A549 (cell line): Measurements from ENCODE around the gene SH3RF2. TPM values are rescaled to one million over a fixed set of nuclear protein-coding genes. Genes with fewer than 3 reads are reported as not detected.
A peak's percentile ranks its signal among the peaks of the same experiment; 100 is the strongest.

Source experiments
- ATAC-seq, 2 experiments: fragments of 200-7000 bp in 1 of 2; fragments of >200 bp in 1 of 2; cut with Nextera tagmentation in 1 of 2; cut with Tn5 transposase in 1 of 2; 3 replicates each; pipeline versions ENCODE4 v1.8.0 to v1.9.1; 2018 to 2020; ENCODE audit warnings: mild to moderate bottlenecking in 1 of 2, moderate library complexity in 1 of 2
- CTCF ChIA-PET: fragments of 300-600 bp; sonication (Branson Sonifier 250); formaldehyde crosslinking; extraction: SDS; loops from one replicate; lab custom pipeline; 2021; ENCODE audit warnings: antibody characterized with exemption, inconsistent platforms; lab: Yijun Ruan, JAX
- POLR2A ChIA-PET: fragments of 350-600 bp; formaldehyde crosslinking; extraction: SDS; loops from one replicate; lab custom pipeline; 2021; ENCODE audit warnings: antibody characterized with exemption, inconsistent platforms; lab: Yijun Ruan, JAX
- DNase-seq, 2 experiments: peaks; one replicate each; pipeline versions ENCODE4 v3.0.0 to v3.0.0-alpha.2; 2011 to 2016; ENCODE audit warnings: low read depth in 1 of 2, low spot score in 1 of 2
- FAIRE-seq: peaks from 2 replicates; lab custom pipeline; 2011; peaks lifted over from hg19 to GRCh38; lab: Jason Lieb, UNC
- H3K27ac ChIP-seq, 2 experiments: fragments of >200 bp; sonication (Bioruptor Twin); formaldehyde crosslinking; 3 replicates each; pipeline ENCODE4 v1.5.1; 2016 to 2017
- H3K4me1 ChIP-seq: fragments of >200 bp; sonication (Bioruptor Twin); formaldehyde crosslinking; 3 replicates; pipeline ENCODE4 v1.6.1; 2016
- H3K4me2 ChIP-seq: fragments of >200 bp; sonication (Bioruptor Twin); formaldehyde crosslinking; 3 replicates; pipeline ENCODE4 v1.6.1; 2016
- H3K4me3 ChIP-seq: fragments of >200 bp; sonication (Bioruptor Twin); formaldehyde crosslinking; 3 replicates; pipeline ENCODE4 v1.5.1; 2016
- H3K9me3 ChIP-seq: fragments of >200 bp; sonication (Bioruptor Twin); formaldehyde crosslinking; 3 replicates; pipeline ENCODE4 v1.6.1; 2016
- BHLHE40 ChIP-seq: IDR thresholded peaks from 2 replicates; pipeline ENCODE4 v1.6.1; 2012; ENCODE audit warnings: low read depth, low read length, inconsistent platforms
- CHD4 ChIP-seq: fragments of 200-600 bp; sonication (generic); IDR thresholded peaks from 2 replicates; pipeline ENCODE4 v1.6.1; 2016; ENCODE audit warnings: antibody characterized with exemption, mild to moderate bottlenecking, borderline replicate concordance
- EHF ChIP-seq: fragments of 250-450 bp; sonication (Bioruptor Pico); IDR thresholded peaks from 2 replicates; pipeline ENCODE4 v1.5.0; 2020; ENCODE audit warnings: mild to moderate bottlenecking
- EHMT2 ChIP-seq: fragments of 200-600 bp; sonication (generic); IDR thresholded peaks from 2 replicates; pipeline ENCODE4 v1.6.1; 2016; ENCODE audit warnings: antibody characterized with exemption, low read depth, mild to moderate bottlenecking, moderate library complexity
- EP300 ChIP-seq, 2 experiments: fragments of >200 bp; sonication (Bioruptor Twin); formaldehyde crosslinking; IDR thresholded peaks; 2 replicates in 1 of 2; 3 replicates in 1 of 2; pipeline ENCODE4 v1.6.1; 2016 to 2017
- FOXS1 ChIP-seq: fragments of 250-450 bp; sonication (Bioruptor Pico); IDR thresholded peaks from 2 replicates; pipeline ENCODE4 v1.5.0; 2020; ENCODE audit warnings: mild to moderate bottlenecking, moderate library complexity
- GATA3 ChIP-seq: IDR thresholded peaks from 2 replicates; pipeline ENCODE4 v1.6.1; 2012; ENCODE audit warnings: borderline replicate concordance
- HDAC2 ChIP-seq: fragments of 200-600 bp; sonication (generic); IDR thresholded peaks from 2 replicates; pipeline ENCODE4 v1.6.1; 2016
- HEYL ChIP-seq: fragments of 250-450 bp; sonication (Bioruptor Pico); IDR thresholded peaks from 2 replicates; pipeline ENCODE4 v1.8.0; 2021; ENCODE audit warnings: mild to moderate bottlenecking, moderate library complexity
- HOXA7 ChIP-seq: fragments of 250-450 bp; sonication (Bioruptor Pico); IDR thresholded peaks from 2 replicates; pipeline ENCODE4 v1.5.0; 2020; ENCODE audit warnings: mild to moderate bottlenecking, moderate library complexity
- HOXB5 ChIP-seq: fragments of 250-450 bp; sonication (Bioruptor Pico); IDR thresholded peaks from 2 replicates; pipeline ENCODE4 v1.5.0; 2020; ENCODE audit warnings: mild to moderate bottlenecking, moderate library complexity
- KDM5A ChIP-seq: fragments of 200-600 bp; sonication (generic); IDR thresholded peaks from 2 replicates; pipeline ENCODE4 v1.6.1; 2016; ENCODE audit warnings: antibody characterized with exemption, mild to moderate bottlenecking
- MYC ChIP-seq: IDR thresholded peaks from 2 replicates; pipeline ENCODE4 v1.6.1; 2012; ENCODE audit warnings: mild to moderate bottlenecking, inconsistent platforms, low read length, improper control_type of control experiment, borderline replicate concordance
- RAD21 ChIP-seq, 2 experiments: fragments of >200 bp in 1 of 2; sonication (Bioruptor Twin) in 1 of 2; formaldehyde crosslinking in 1 of 2; IDR thresholded peaks in 1 of 2; conservative IDR thresholded peaks in 1 of 2; 2 replicates in 1 of 2; 3 replicates in 1 of 2; pipeline ENCODE4 v1.6.1; 2012 to 2018; ENCODE audit warnings: inconsistent platforms in 1 of 2
- RCOR1 ChIP-seq: fragments of 150-350 bp; IDR thresholded peaks from 2 replicates; pipeline ENCODE4 v1.6.1; 2014; ENCODE audit warnings: antibody characterized with exemption, low read length, low read depth
- RFX5 ChIP-seq: fragments of 450-650 bp; IDR thresholded peaks from 2 replicates; pipeline ENCODE4 v1.7.1; 2014; ENCODE audit warnings: antibody characterized with exemption, mild to moderate bottlenecking, moderate library complexity
- RNF2 ChIP-seq: fragments of 200-600 bp; sonication (generic); IDR thresholded peaks from 2 replicates; pipeline ENCODE4 v1.6.1; 2016; ENCODE audit warnings: low read depth, mild to moderate bottlenecking, antibody characterized with exemption, moderate library complexity, borderline replicate concordance
- SMC3 ChIP-seq: fragments of >200 bp; sonication (Bioruptor Twin); formaldehyde crosslinking; IDR thresholded peaks from 3 replicates; pipeline ENCODE4 v1.6.1; 2018; ENCODE audit warnings: inconsistent platforms
- SREBF2 ChIP-seq: fragments of 450-650 bp; IDR thresholded peaks from 2 replicates; pipeline ENCODE4 v1.6.1; 2014; ENCODE audit warnings: mild to moderate bottlenecking, moderate library complexity
- TFCP2L1 ChIP-seq: fragments of 250-450 bp; sonication (Bioruptor Pico); IDR thresholded peaks from 2 replicates; pipeline ENCODE4 v1.5.0; 2021; ENCODE audit warnings: mild to moderate bottlenecking
- TP53 ChIP-seq: fragments of 250-450 bp; sonication (Bioruptor Pico); IDR thresholded peaks from 2 replicates; pipeline ENCODE4 v1.5.0; 2021; ENCODE audit warnings: mild to moderate bottlenecking, moderate library complexity
- ZSCAN20 ChIP-seq: fragments of 250-450 bp; sonication (Bioruptor Pico); IDR thresholded peaks from 2 replicates; pipeline ENCODE4 v1.8.0; 2022; ENCODE audit warnings: mild to moderate bottlenecking, moderate library complexity
- WGBS: methylation state at CpG from one replicate; pipeline ENCODE4 v1.1.6; 2017; ENCODE audit errors: missing lambda C conversion rate; 5-methylcytosine and 5-hydroxymethylcytosine counted together
- polyA plus RNA-seq, 4 experiments: library from polyadenylated mRNA; depleted of rRNA in 3 of 4; stranded (reverse); fragments of >200 nt; fragmentation: RNase III in 1 of 4; extraction: RNeasy Plus Mini Kit Qiagen cat#74134 plus additional on column Dnase treatment in 1 of 4; gene quantifications; 2 replicates in 3 of 4; 3 replicates in 1 of 4; pipeline ENCODE4 v1.2.3, GENCODE V29; 2011 to 2017
- TF ChIP-seq, protein P1 (sequence below): fragments of >200 bp; sonication (Bioruptor Twin); formaldehyde crosslinking; IDR thresholded peaks from 2 replicates; pipeline ENCODE4 v1.6.1; 2016
- TF ChIP-seq, protein P2 (sequence below): fragments of >200 bp; sonication (Bioruptor Twin); formaldehyde crosslinking; IDR thresholded peaks from 3 replicates; pipeline ENCODE4 v1.5.1; 2016
- TF ChIP-seq, protein P3 (sequence below): fragments of 150-350 bp; IDR thresholded peaks from 2 replicates; pipeline ENCODE4 v1.6.1; 2014; ENCODE audit warnings: low read depth, mild to moderate bottlenecking, low read length
- TF ChIP-seq, protein P4 (sequence below): fragments of 450-650 bp; IDR thresholded peaks from 2 replicates; pipeline ENCODE4 v1.6.1; 2014; ENCODE audit warnings: antibody characterized with exemption
- TF ChIP-seq, protein P5 (sequence below): fragments of 200-600 bp; sonication (generic); IDR thresholded peaks from 2 replicates; pipeline ENCODE4 v1.6.1; 2016; ENCODE audit warnings: antibody characterized with exemption, mild to moderate bottlenecking, moderate library complexity

SH3RF2 gene
- polyA plus RNA-seq, 2 of the 4 experiments (the other 2 are of a cell fraction) = 4.1 to 6.0 TPM

DNA sequence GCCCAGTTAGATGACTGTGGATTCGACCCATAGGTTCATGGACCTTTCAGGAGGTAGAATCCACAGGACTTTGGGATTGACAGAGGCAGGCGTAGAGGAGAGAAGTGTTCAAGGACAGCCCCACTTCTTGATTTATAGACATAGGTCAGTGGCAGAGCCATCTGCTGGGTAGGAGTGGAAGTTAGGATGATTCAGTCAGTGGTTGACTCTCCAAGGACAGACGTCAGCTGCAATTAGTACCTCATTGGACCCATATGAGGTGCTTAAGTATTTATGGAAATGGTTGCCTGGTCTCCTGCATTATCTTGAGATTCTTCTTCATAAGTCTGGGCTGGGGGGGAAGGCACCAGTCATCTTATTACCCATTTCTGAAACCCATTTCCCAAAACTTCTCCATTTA lies 70.9 kb downstream of the SH3RF2 start:
- ATAC-seq = peak; percentile 80 to 83
- H3K27ac ChIP-seq = 0 out of 6 replicates have a peak overlapping the region, but pooled peaks of 1 of the 2 experiments have one; percentile 14
- 49% methylated on average over 3 of the region's 3 CpGs for WGBS
- no peak overlapping the region for H3K4me2 ChIP-seq
- ChIA-PET CTCF (interaction anchor here (1.0 to 1.3 kb wide), 2 partner anchors 67 to 99 kb away, joined by 3 read pairs; no protein-coding TSS in a partner anchor), POLR2A (no interaction called here)
- 0 out of 3 replicates have a peak, but pooled peaks have one; percentile 31 for TF ChIP-seq SMC3
- TF ChIP-seq FOXS1 (CRISPR knock-in tag) = no peak
- TF ChIP-seq HDAC2 = no peak
- TF ChIP-seq GATA3 = no peak
- TF ChIP-seq TP53 (CRISPR knock-in tag) = no peak
- no peak for TF ChIP-seq EHF (CRISPR knock-in tag)
- 0 out of 5 replicates have a peak, but pooled peaks have one; percentile 22 to 24 for TF ChIP-seq RAD21 (conservative IDR thresholded peaks at IDR 0.05 in 1 of 2, IDR thresholded peaks at IDR 0.05 in 1 of 2)
- peak in 1 of 2 experiments; percentile 21 for DNase-seq
- peaks cover 10% of the 10 kb centered on the region; the same call in 1 of the 3 replicates for H3K4me1 ChIP-seq
- H3K4me3 ChIP-seq = no peak overlapping the region
- H3K9me3 ChIP-seq = no peaks in the 10 kb centered on the region
- no peak for FAIRE-seq

DNA sequence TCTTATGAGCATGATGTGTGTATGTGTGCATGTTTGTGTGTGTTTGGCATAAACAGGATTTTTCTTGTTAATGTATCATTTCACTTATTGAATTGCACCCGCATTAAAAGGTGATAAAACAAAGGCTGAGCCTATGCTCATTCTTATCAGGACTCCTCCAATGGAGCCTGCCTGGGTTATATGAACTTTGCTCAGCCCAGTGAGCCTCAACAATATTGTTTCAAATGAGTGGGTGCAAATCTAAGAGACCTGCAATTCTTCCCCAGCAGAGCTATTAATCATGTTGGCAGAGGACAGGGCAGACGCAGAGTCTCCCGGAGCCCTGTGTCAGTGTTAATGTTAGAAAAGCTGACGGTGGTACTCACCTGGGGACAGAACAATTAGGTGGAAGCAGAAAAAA lies 71.6 kb downstream of the SH3RF2 start:
- ChIA-PET CTCF (interaction anchor here (1.0 kb wide), 1 partner anchor 67 kb away, joined by 3 read pairs; no protein-coding TSS in a partner anchor), POLR2A (no interaction called here)
- ATAC-seq = no peak
- FAIRE-seq = no peak
- 86% methylated on average over 4 of the region's 4 CpGs for WGBS
- H3K4me3 ChIP-seq = no peak overlapping the region
- H3K9me3 ChIP-seq = no peaks in the 10 kb centered on the region
- H3K27ac ChIP-seq = no peak overlapping the region
- H3K4me2 ChIP-seq = no peak overlapping the region
- no peak for DNase-seq
- TF ChIP-seq EHMT2 (no peak), CHD4 (no peak), EP300 (IDR thresholded peaks at IDR 0.05) (no peak), RCOR1 (no peak), RNF2 (no peak), MYC (no peak), SMC3 (no peak), HEYL (CRISPR knock-in tag) (no peak), BHLHE40 (no peak), TFCP2L1 (CRISPR knock-in tag) (no peak), HOXB5 (CRISPR knock-in tag) (no peak)
- TF ChIP-seq, protein P1, sequence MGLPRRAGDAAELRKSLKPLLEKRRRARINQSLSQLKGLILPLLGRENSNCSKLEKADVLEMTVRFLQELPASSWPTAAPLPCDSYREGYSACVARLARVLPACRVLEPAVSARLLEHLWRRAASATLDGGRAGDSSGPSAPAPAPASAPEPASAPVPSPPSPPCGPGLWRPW = no peak
- TF ChIP-seq, protein P2, sequence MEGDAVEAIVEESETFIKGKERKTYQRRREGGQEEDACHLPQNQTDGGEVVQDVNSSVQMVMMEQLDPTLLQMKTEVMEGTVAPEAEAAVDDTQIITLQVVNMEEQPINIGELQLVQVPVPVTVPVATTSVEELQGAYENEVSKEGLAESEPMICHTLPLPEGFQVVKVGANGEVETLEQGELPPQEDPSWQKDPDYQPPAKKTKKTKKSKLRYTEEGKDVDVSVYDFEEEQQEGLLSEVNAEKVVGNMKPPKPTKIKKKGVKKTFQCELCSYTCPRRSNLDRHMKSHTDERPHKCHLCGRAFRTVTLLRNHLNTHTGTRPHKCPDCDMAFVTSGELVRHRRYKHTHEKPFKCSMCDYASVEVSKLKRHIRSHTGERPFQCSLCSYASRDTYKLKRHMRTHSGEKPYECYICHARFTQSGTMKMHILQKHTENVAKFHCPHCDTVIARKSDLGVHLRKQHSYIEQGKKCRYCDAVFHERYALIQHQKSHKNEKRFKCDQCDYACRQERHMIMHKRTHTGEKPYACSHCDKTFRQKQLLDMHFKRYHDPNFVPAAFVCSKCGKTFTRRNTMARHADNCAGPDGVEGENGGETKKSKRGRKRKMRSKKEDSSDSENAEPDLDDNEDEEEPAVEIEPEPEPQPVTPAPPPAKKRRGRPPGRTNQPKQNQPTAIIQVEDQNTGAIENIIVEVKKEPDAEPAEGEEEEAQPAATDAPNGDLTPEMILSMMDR = no peak
- H3K4me1 ChIP-seq = peaks cover 10% of the 10 kb centered on the region; the same call in 1 of the 3 replicates

DNA sequence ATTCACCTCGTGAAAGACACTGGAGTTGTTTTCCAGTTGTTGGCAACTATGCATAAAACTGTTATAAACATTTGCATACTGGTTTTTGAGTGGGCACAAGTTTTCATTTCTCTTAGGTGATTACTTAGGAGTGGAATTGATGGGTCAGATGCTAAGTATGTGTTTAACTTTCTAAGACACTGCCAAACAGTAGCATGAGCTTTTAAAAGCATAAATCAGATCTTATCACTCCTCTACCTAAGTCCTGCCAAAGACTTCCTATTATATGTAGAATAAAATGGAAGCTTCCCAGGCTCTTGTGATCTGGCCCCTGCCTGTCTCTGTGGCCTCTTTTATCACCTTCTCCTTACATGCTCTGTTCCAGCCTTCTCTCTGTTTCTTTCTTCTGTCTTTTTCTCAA lies 72.6 kb downstream of the SH3RF2 start:
- Histone ChIP-seq H3K9me3 (no peaks in the 10 kb centered on the region), H3K4me1 (peaks cover 10% of the 10 kb centered on the region; the same call in 1 of the 3 replicates), H3K4me2 (no peak overlapping the region), H3K27ac (no peak overlapping the region), H3K4me3 (no peak overlapping the region)
- WGBS = 79% methylated on average over 1 of the region's 1 CpG
- POLR2A ChIA-PET = no interaction called here
- FAIRE-seq (no peak), ATAC-seq (no peak), DNase-seq (no peak)
- CTCF ChIA-PET = interaction anchor here (1.0 to 1.5 kb wide), 2 partner anchors 14 to 68 kb away, joined by 3 read pairs; no protein-coding TSS in a partner anchor
- TF ChIP-seq RFX5 (no peak), HOXA7 (CRISPR knock-in tag) (no peak), KDM5A (no peak), SMC3 (no peak), HDAC2 (no peak), SREBF2 (no peak), ZSCAN20 (CRISPR knock-in tag) (no peak)
- TF ChIP-seq, protein P3, sequence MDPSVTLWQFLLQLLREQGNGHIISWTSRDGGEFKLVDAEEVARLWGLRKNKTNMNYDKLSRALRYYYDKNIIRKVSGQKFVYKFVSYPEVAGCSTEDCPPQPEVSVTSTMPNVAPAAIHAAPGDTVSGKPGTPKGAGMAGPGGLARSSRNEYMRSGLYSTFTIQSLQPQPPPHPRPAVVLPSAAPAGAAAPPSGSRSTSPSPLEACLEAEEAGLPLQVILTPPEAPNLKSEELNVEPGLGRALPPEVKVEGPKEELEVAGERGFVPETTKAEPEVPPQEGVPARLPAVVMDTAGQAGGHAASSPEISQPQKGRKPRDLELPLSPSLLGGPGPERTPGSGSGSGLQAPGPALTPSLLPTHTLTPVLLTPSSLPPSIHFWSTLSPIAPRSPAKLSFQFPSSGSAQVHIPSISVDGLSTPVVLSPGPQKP = no peak
- TF ChIP-seq, protein P4, sequence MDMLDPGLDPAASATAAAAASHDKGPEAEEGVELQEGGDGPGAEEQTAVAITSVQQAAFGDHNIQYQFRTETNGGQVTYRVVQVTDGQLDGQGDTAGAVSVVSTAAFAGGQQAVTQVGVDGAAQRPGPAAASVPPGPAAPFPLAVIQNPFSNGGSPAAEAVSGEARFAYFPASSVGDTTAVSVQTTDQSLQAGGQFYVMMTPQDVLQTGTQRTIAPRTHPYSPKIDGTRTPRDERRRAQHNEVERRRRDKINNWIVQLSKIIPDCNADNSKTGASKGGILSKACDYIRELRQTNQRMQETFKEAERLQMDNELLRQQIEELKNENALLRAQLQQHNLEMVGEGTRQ = no peak
- TF ChIP-seq, protein P5, sequence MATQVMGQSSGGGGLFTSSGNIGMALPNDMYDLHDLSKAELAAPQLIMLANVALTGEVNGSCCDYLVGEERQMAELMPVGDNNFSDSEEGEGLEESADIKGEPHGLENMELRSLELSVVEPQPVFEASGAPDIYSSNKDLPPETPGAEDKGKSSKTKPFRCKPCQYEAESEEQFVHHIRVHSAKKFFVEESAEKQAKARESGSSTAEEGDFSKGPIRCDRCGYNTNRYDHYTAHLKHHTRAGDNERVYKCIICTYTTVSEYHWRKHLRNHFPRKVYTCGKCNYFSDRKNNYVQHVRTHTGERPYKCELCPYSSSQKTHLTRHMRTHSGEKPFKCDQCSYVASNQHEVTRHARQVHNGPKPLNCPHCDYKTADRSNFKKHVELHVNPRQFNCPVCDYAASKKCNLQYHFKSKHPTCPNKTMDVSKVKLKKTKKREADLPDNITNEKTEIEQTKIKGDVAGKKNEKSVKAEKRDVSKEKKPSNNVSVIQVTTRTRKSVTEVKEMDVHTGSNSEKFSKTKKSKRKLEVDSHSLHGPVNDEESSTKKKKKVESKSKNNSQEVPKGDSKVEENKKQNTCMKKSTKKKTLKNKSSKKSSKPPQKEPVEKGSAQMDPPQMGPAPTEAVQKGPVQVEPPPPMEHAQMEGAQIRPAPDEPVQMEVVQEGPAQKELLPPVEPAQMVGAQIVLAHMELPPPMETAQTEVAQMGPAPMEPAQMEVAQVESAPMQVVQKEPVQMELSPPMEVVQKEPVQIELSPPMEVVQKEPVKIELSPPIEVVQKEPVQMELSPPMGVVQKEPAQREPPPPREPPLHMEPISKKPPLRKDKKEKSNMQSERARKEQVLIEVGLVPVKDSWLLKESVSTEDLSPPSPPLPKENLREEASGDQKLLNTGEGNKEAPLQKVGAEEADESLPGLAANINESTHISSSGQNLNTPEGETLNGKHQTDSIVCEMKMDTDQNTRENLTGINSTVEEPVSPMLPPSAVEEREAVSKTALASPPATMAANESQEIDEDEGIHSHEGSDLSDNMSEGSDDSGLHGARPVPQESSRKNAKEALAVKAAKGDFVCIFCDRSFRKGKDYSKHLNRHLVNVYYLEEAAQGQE = no peak
